Breast epithelium (tissue), 3 donors: ENCODE data around the gene ARHGAP26.

Experiments used
- POLR2A ChIP-seq: fragments of 450-650 bp; IDR thresholded peaks from one replicate; pipeline ENCODE4 v1.6.1; 2016; ENCODE audit warnings: antibody characterized with exemption, mild to moderate bottlenecking, moderate library complexity
- TF ChIP-seq, protein P1 (sequence below), 3 donors: fragments of 450-650 bp; IDR thresholded peaks; one replicate each; pipeline ENCODE4 v1.5.1; 2016 to 2017; ENCODE audit warnings: antibody characterized with exemption in 3 of 3, mild to moderate bottlenecking in 3 of 3, moderate library complexity in 3 of 3

DNA sequence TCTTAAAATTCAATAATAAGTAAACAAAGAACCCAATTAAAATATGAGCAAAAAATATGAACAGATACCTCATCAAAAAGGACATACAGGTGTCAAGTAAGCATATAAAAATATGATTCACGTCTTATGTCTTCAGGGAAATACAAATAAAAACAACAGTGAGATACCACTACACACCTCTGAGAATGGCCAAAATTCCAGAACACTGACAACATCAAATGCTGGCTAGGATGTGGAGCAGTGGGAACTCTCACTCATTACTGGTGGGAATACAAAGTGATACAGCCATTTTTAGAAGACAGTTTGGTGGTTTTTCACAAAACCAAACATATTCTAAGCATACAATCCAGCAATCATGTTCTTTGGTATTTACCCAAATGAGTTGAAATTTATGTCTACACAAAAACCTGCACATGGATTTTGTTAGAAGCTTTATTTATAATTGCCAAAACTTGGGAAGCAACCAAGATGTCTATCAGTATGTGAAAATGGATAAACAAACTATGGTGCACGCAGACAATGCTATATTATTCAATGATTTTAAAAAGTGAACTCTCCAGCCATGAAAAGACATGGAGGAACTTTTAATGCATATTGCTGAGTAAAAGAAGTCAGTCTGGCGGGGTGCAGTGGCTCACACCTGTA, 381.0 kb downstream of the ARHGAP26 start:
- TF ChIP-seq, protein P1, sequence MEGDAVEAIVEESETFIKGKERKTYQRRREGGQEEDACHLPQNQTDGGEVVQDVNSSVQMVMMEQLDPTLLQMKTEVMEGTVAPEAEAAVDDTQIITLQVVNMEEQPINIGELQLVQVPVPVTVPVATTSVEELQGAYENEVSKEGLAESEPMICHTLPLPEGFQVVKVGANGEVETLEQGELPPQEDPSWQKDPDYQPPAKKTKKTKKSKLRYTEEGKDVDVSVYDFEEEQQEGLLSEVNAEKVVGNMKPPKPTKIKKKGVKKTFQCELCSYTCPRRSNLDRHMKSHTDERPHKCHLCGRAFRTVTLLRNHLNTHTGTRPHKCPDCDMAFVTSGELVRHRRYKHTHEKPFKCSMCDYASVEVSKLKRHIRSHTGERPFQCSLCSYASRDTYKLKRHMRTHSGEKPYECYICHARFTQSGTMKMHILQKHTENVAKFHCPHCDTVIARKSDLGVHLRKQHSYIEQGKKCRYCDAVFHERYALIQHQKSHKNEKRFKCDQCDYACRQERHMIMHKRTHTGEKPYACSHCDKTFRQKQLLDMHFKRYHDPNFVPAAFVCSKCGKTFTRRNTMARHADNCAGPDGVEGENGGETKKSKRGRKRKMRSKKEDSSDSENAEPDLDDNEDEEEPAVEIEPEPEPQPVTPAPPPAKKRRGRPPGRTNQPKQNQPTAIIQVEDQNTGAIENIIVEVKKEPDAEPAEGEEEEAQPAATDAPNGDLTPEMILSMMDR (IDR thresholded peaks at IDR 0.05) = no peak
- TF ChIP-seq POLR2A = no peak
